GM21825 (cell line): ENCODE data around the gene CHMP4A.

Source experiments
- ATAC-seq: cut with Tn5 transposase; IDR thresholded peaks from one replicate; pipeline ENCODE4 v1.9.1; 2021; ENCODE audit warnings: mild to moderate bottlenecking, moderate library complexity; ENCODE audit not compliant: unreplicated experiment

The CHMP4A gene

DNA sequence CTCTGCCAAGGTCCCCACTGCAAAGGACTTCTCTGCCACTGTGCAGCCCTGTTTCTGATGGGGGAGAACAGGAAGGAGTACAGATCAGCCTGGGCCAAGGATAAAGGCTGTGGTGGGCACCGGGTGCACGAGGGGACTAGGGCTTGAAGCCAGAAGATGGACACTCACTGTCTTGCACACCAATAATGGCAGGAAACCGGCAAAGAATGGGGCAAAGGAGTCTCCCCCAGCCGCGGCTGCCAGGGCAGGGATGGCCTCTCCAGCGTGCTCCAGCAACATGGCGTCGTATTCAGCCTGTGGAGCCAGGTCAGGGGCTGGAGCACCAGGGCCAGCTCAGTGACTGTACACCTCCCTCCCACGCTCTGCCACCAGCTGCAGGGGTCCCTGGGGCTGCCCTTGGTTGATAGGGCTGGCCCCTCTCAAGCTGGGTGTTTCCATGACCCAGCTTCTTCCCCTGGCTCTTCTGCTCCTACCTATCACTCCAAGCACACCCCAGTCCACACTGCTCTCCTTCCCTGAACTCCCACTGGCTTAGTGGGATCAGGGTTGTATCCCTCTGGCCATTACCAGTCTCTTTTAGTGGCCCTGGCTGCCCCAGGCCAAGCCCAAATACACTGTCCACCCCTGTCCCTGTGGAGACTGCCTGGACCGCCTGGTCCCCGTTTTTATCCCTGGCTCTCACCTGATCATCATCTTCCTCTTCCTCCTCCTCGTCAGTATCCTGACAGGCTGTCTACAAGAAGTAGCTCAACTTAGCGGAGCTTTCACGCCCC lies 31.0 kb downstream of the CHMP4A start:
- no peak for ATAC-seq

DNA sequence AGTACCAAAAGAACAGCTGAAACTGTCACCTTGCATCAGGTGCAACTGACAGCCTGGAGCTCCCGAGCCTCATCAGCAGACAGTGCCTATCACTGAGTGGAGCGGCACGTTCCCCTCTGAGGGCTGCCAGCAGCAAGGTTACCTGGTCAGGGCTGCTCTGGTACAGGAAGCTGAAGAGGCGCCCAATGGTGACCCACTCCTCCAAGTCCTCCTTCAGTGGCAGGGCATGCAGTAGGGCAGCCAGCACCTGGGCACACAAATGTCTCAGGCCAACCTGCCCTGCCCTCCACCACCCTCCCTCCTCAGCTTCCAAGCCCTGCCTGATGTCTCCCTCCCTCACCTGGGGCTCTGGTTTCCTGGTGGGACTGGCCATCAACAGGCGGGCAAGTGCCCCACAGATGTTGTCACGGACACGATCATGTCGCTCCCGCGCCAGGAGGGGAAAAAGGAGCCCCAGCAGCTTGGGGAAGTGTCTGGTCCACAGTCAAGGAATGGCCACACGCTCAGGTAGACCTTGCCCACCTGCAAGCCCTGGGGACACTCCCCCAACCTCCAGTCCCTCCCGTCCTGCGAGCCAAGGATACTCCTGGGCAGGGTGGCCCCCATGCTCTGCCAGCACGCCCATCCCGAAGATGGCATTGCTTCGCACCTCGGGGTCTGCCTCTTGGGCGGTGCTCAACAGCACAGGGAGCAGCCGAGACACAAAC lies 31.8 kb downstream of the CHMP4A start:
- ATAC-seq, result no peak

DNA sequence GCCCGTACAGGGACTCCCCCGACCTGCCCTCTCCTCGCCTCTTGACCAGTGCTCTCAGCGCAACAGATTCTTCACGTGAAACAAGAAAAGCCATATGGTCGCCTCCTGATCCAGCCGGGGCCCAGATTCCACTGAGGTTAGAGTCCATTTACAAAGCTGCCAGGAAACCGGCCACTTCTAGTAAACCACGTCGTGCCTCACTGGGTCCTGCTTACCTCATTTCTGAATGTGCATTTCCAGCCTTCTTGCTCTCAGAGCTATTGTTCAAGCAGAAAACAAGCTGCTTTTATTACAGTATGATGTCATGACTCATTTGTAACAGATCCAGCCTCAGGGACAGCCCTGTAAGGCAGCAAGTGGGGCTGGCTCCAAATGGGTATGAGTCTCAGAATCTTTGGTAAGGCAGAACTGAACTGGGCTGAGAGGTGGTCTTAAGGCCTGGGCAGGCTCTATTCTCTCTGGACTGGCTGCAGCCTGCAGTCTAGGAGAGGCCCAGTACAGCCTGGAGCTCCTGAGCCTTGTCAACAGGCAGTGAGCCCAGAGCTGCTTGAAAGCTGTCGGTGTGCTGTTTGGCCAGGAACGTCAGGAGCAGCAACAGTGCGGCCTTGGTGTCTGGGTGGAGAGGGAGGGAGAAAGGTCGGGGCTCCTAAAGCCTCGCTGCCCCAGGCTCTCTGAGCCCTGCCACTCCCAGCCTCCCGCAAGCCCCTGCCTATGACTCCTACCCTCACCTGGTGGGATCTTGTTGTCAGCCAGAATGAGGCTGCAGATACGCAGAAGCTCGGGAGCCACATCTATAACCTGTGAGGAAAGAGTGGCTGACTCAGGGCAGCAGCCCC lies 33.1 kb downstream of the CHMP4A start:
- ATAC-seq, result no peak

DNA sequence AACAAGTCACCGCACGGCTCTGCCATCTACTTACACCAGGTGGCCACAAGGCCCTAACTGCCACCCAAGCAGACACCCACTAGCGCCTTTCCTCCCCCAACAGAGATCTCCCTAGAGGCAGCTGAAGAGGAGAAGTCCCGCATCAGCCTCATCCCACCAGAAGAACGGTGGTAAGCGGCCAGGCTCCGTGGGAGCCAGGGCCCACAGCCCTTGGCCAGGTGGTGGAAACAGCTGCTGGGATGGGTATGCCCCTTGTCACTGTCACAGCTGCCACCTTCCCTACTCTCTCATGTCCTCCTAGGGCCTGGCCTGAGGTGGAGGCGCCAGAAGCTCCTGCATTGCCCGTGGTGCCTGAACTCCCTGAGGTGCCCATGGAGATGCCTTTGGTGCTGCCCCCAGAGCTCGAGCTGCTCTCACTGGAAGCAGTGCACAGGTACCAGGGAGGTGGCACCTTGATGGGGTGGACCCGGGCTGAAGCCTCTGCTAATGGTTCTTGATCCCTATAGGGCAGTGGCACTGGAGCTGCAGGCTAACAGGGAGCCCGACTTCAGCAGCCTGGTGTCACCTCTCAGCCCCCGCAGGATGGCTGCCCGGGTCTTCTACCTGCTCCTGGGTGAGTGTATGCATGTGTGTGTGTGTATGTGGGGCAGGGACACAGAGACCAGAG lies 33.9 kb downstream of the CHMP4A start:
- no peak for ATAC-seq

DNA sequence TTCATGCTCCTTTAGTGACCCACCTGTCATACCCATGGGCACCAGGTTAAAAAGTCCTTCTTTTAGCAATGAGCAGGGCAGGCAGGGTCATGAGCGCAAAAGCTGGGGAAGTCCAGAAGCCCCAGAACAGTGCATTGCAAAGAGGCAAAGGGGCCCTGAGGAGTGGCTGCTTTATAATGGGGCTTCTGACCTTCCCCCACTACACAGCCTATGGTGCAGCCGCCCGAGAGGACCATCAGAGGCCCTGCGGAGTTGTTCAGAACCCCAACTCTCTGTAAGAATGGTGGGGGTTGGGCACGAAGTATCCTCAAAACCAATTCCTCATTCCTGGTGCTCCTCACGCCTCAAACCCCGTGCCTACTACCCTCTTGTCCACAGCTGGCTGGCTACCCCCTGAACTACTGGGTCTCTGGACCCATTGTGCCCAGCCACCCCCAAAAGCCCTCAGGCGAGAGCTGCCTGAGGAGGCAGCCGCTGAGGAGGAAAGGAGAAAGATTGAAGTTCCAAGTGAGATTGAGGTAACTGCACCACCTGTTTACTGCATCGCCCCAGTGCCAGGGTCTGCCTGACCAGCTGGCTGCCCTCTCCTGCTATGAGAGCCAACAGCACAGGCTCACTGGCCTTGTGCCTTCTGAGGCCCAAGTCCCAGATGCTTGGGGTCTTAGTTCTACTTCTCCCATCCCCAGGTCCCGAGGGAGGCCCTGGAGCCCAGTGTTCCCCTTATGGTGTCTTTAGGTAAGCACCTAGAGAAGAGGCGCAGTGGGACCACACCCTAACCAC lies 34.7 kb downstream of the CHMP4A start:
- no peak for ATAC-seq

DNA sequence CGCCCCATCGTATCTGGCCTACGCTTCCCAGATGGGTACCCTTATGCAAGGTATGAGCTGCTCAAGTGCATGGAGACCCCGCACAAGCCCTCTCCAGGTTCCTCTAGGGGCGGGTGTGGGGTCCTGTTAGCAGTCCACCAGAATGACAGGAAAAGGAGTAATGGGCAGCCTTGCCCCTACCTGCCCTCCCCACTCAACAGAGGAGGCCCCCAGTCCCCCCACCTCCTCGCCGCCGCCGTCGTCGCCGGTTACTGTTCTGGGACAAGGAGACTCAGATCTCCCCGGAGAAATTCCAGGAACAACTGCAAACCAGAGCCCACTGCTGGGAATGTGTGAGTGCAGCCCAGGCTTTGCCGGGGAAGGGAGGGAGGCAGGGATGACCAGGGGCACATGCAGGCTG lies 35.4 kb downstream of the CHMP4A start:
- no peak for ATAC-seq

DNA sequence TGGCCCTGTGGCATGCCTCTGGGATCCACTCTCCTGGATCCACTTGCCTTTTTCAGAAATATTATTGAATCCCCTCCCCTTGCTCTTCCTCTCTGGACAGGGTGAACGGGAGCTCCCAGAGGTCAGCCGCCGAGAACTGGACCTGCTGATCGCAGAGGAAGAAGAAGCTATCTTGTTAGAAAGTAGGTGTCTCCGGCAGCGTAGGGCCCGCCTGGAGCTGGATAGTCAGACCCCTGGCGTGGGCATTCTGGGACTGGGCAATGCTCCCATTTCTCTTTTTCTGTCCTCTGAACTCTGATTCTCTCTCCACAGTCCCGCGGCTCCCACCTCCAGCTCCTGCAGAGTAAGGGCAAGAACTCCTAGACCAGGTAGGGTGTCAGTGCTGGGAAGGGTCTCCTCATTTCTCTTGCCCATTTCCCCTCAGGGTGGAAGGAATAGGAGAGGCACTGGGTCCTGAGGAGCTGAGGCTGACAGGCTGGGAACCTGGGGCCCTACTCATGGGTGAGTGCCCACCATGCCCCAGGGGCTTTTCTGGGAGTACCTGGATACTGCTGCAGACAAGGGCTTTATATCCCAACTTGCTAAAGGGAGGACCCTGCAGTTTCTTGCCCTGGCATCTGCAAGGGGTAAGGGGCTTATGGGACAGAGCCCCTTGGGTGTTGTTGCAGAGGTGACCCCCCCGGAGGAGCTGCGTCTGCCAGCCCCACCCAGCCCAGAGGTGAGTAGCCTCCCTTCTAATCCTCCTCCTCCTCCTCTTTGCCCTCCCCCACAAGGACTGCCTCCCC lies 36.1 kb downstream of the CHMP4A start:
- ATAC-seq, result no peak

DNA sequence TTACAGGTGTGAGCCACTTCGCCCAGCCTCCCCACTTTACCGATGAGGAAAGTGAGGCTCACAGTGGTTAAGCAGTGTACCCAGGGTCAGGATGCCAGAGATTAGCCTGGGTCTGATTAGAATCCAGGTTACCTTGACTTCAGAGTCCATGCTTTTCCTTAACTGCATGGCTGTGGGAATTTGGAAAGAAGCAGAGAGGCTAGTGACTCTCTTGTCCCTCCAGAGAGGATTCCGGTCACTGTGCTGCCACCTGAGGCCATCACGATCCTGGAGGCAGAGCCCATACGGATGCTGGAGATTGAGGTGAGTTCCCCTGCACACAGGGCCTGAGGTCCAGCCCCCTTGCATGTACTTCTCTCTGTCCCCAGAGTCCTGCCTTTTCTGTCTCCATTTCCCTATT lies 36.7 kb downstream of the CHMP4A start:
- ATAC-seq, result no peak

DNA sequence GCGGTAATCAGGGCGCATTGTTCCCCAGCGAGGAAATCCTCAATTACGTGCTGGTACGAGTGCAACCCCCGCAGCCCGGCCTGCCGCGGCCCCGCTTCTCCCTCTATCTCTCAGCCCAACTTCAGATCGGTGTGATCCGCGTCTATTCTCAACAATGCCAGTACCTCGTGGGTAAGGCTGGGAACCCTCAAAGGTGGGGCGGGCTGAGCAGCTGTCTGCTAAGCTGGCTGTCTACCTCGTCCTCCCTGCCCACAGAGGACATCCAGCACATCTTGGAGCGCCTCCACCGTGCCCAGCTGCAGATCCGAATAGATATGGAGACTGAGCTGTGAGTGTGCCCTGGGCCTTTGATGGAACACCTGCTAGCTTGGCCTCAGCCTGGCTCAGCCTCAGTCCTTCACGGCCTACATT lies 40.4 kb downstream of the CHMP4A start:
- no peak for ATAC-seq

DNA sequence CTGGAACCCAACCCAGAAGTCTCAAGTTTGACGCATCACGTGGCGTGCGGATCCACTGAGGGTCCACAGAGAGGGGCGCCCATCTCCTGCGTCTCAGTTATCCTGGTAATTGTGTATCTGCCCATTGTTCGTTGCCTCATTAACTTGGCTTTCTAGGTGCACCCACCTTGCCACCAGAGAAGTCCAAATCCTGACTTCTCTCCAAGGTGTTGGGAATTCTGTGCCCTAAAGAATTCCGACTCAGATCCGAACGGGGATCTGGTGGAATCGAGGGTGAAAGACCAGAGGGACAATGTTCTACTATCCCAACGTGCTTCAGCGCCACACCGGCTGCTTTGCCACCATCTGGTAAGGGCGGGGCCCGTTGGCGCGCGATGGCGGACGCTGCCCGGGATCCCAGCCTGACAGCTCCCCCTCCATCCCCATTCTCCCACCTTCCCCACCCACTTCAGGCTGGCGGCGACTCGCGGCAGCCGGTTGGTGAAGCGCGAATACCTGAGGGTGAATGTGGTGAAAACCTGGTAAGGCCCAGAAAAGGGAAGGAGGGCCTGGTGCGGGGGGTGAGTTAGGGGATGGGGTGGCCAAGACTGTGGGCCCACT lies 40.9 kb downstream of the CHMP4A start:
- ATAC-seq, result no peak

DNA sequence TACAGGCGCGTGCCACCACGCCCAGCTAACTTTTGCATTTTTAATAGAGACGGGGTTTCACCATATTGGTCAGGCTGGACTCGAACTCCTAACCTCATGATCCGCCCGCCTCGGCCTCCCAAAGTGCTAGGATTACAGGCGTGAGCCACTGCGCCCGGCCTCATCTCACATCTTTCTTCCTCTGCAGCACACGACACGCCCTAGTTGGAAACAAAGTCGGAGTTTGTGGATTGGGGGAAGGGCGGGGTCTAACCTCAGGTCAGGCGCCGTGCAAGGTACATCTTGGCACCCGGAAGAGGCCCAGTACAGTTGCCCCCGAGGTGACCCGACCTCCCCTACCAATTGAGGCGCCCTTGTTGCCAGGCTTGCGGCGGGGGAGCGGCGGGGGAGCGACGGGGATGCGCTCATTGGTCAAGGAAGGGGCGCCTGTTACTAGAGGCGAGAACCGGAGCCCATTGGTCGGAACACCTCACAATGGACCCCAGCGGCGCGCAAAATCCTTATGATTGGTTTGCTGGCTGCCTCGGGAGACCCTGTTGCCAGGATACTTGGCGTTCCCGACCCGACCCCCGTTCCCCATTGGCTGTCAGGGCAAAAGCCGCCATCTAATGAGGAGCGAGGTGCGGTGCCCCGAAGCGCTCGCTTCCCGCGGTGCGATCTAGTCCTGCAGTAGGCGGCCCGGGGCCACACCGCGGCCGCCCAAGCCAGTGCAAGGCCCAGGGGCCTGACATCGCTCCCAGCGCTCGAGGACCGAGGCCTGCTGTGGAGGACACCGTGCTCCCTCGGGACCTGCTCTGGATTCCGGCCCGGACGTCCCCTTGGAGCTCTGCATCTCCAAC lies 41.6 kb downstream of the CHMP4A start, which contains the start of gene REC8:
Gene REC8, plus strand, starts transcription at position 659 of the 839 bp plus-strand sequence. CDS start 473 bp downstream, outside the sequence.
- ATAC-seq, result peak; percentile 81

DNA sequence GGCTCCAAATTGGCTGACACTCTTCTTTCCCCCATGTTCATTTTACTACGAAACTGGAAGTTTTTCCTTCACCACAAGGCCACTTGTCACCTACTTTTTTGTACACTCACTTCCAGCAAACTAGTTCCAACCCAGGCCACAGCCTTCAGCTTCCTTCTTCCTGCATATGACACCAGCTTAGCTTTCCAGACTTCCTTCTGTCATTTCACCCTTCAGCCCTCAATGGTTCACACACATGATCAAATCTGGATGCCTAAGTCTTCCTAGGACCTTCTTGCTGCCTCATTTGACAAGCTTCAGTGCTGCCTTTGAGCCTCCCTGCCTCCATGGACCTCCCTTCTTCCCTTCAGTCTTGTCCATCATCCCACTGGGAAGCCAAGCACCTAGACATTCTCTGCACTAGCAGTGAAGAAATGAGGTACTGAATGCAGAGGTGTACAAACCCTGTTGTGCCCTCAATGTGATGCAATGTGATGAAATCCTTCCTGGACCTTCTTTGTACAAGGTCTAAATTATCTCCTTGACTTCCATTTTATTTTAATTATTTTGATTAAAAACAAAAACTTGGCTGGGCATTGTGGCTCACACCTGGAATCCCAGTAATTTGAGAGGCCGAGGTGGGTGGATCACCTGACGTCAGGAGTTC lies 45.7 kb downstream of the CHMP4A start:
- ATAC-seq, result no peak

DNA sequence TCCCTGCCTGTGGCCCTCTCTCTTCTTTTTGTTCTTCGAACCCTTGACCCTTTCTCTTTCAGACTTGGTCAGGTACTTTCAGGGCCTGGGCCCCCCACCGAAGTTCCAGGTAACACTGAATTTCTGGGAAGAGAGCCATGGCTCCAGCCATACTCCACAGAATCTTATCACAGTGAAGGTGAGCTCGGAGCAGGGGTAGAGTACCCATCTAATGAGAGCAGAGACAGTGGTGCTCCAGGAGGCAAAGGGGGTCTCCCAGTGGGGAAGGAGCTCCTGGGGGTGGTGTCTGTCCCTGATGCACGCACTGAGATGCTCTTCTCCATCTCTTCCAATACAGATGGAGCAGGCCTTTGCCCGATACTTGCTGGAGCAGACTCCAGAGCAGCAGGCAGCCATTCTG lies 47.5 kb downstream of the CHMP4A start:
- no peak for ATAC-seq

DNA sequence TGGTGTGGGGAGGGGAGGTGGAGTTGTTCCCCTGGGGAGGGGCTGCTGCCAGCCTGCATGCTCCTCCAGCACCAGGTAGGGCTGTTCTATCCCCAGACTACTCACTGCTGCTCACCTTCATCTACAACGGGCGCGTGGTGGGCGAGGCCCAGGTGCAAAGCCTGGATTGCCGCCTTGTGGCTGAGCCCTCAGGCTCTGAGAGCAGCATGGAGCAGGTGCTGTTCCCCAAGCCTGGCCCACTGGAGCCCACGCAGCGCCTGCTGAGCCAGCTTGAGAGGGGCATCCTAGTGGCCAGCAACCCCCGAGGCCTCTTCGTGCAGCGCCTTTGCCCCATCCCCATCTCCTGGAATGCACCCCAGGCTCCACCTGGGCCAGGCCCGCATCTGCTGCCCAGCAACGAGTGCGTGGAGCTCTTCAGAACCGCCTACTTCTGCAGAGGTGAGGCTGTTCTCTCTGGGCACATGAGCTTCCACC lies 48.7 kb downstream of the CHMP4A start:
- ATAC-seq, result no peak

DNA sequence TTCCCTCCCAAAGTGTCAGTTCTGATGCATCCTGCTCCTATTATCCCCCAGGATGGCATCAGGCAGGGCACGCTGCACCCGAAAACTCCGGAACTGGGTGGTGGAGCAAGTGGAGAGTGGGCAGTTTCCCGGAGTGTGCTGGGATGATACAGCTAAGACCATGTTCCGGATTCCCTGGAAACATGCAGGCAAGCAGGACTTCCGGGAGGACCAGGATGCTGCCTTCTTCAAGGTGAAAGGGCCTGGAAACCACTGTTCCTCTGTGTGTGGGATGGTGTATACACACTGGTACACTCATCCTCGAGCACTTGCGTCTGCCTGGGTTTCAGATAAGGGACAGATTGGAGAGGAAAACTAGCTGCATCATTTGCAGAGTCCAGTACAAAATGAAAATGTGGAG lies 51.2 kb downstream of the CHMP4A start:
- no peak for ATAC-seq

DNA sequence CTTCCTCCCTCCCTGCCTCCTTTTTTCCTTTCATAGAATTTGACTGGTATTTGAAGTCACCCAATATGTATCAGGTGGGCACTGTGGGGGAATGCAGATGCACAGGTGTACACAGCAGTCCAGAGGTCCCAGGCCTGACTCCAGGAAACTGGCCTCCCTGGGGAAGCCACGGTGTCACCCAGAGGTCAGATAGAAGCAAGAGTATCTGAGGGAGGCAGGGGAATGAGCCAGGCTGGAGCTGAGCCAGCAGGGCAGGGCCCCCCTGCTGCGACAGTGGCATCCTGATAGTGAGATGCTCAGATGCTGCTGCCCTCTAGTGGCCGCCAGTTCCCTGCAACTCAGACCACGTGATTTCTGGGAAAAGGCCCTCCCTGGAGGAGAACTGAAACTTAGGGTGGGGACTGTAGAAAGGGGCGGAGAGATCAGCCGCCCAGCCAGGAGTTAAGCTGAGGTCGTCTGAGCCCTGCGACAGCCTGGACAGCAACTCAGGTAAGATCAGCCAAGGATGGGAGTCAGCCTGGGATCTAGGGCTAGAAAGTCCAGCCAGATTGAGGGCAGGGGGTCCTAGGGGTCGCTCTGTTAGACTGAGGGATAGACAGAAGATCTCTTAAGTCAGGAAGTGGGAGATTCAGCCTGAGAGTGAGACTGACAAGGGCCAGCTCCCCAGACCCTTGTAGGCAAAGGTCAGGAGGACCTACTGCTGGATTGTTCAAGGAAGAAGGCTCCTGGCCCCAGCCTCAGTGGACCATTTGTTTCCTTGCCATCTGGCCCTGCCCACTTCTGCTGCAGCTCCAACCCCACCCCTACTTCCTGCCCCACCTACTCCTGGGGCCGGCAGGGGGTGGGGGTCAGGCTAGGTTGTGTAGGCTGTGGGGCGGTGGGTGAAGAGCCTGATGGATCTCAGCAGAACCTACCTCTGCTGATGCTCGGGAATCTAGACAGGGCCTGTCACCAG lies 52.2 kb downstream of the CHMP4A start, which contains the start of gene IRF9:
Gene IRF9, plus strand, starts transcription at position 416 of the 955 bp plus-strand sequence. CDS start 880 bp downstream, outside the sequence.
- ATAC-seq, result peak; percentile 77
